Stomach (tissue), 9 donors: ENCODE measurements around the gene CIC. TPM values are rescaled to one million over a fixed set of nuclear protein-coding genes. Genes with fewer than 3 reads are reported as not detected.

Experiments
- DNase-seq, 2 donors: peaks; one replicate each; pipeline versions ENCODE4 v3.0.0 to v3.0.0-alpha.2; 2013 to 2019
- H3K27ac ChIP-seq, 5 donors: fragments of 200-600 bp in 4 of 5; sonication (generic) in 4 of 5; one replicate each; pipeline ENCODE4 v1.5.1; 2013 to 2019; ENCODE audit warnings: mild to moderate bottlenecking in 1 of 5, moderate library complexity in 1 of 5
- H3K27me3 ChIP-seq, 3 donors: fragments of 200-600 bp; sonication (generic); one replicate each; pipeline ENCODE4 v1.5.1; 2017 to 2019; ENCODE audit warnings: mixed run types in 1 of 3
- H3K36me3 ChIP-seq, 4 donors: fragments of 200-600 bp; sonication (generic); 1 replicate in 3 of 4; 2 replicates in 1 of 4; pipeline ENCODE4 v1.5.1; 2016 to 2019
- H3K4me1 ChIP-seq, 4 donors: fragments of 200-600 bp; sonication (generic); one replicate each; pipeline ENCODE4 v1.5.1; 2016 to 2019
- H3K4me3 ChIP-seq, 4 donors: fragments of 200-600 bp; sonication (generic) in 3 of 4; one replicate each; pipeline ENCODE4 v1.5.1; 2016 to 2019; ENCODE audit warnings: mild to moderate bottlenecking in 1 of 4
- H3K9me3 ChIP-seq, 4 donors: fragments of 200-600 bp; sonication (generic); one replicate each; pipeline ENCODE4 v1.5.1; 2016 to 2019
- CTCF ChIP-seq, 7 experiments: fragments of 450-650 bp in 4 of 7; fragments of 200-600 bp in 3 of 7; sonication (generic) in 3 of 7; IDR thresholded peaks; one replicate each; pipeline ENCODE4 v1.5.1; 2016 to 2019; ENCODE audit warnings: antibody characterized with exemption in 7 of 7, control low read depth in 2 of 7, mild to moderate bottlenecking in 1 of 7
- EP300 ChIP-seq: sonication (generic); formaldehyde crosslinking; IDR thresholded peaks from one replicate; pipeline ENCODE4 v1.6.1; 2017; ENCODE audit warnings: antibody characterized with exemption
- POLR2A ChIP-seq, 4 donors: fragments of 450-650 bp; IDR thresholded peaks; one replicate each; pipeline ENCODE4 v1.6.1; 2016; ENCODE audit warnings: antibody characterized with exemption in 4 of 4, control low read depth in 2 of 4, mild to moderate bottlenecking in 1 of 4, moderate library complexity in 1 of 4
- POLR2AphosphoS5 ChIP-seq, 3 donors: sonication (generic); formaldehyde crosslinking; IDR thresholded peaks; one replicate each; pipeline ENCODE4 v1.6.1; 2016; ENCODE audit warnings: antibody characterized with exemption in 3 of 3
- WGBS, 5 donors: extraction: QIAGEN DNeasy Blood & Tissue Kit in 3 of 5; methylation state at CpG; one replicate each; pipeline versions ENCODE4 v1.1.5 to v1.1.7; 2013 to 2018; 5-methylcytosine and 5-hydroxymethylcytosine counted together
- intact Hi-C: fragments of 100-400 bp; cut with DNase I; formaldehyde crosslinking; loops from one replicate; pipeline ENCODE4 v1.15.1; 2023; ENCODE audit warnings: low total_unique reads
- polyA plus RNA-seq, 3 donors: library from polyadenylated mRNA; stranded (reverse); fragments of 200-250 nt; gene quantifications; one replicate each; pipeline ENCODE4 v1.2.3, GENCODE V29; 2013
- total RNA-seq, 5 donors: library from RNA; depleted of rRNA; stranded (reverse); fragments of >200 nt; gene quantifications; one replicate each; pipeline versions ENCODE4 v1.1.0 to v1.2.3, GENCODE V29; 2014 to 2016
- donor health status: healthy with polysubstance abuse.
- donor health status: Bipolar disorder and iron deficiency.
- donor health status: healthy.

The CIC gene
- total and polyA plus RNA-seq, 8 donors, result 15.4 to 60.3 (median 26.6) TPM

GRCh38 chr19:42229301-42229854 is 39.7 kb upstream of the CIC start:
- H3K4me3 ChIP-seq, result no peak overlapping the region
- peaks cover 71 to 100% (median 100%) of the 10 kb centered on the region in 4 donors for H3K36me3 ChIP-seq
- WGBS, 5 donors, result 60 to 76% (median 72%) methylated on average over 4 of the region's 4 CpGs
- H3K27ac ChIP-seq, result peak overlapping the region in 1 of 5 donors; percentile 21
- no peaks in the 10 kb centered on the region for H3K27me3 ChIP-seq
- intact Hi-C loops, result no loop called here
- no peaks in the 10 kb centered on the region for H3K9me3 ChIP-seq
- DNase-seq, result no peak
- TF ChIP-seq CTCF (IDR thresholded peaks at IDR 0.05) (no peak), POLR2A (IDR thresholded peaks at IDR 0.05) (no peak), POLR2AphosphoS5 (IDR thresholded peaks at IDR 0.05) (no peak), EP300 (no peak)
- peaks cover 0 to 16% (median 9%) of the 10 kb centered on the region in 4 donors for H3K4me1 ChIP-seq

- Histone ChIP-seq H3K9me3 (no peaks in the 10 kb centered on the region), H3K36me3 (peaks cover 72 to 100% (median 100%) of the 10 kb centered on the region in 4 donors), H3K27me3 (no peaks in the 10 kb centered on the region), H3K27ac (peak overlapping the region in 1 of 5 donors; percentile 21), H3K4me1 (peaks cover 0 to 16% (median 9%) of the 10 kb centered on the region in 4 donors), H3K4me3 (no peak overlapping the region)
- DNase-seq, result no peak
- 54 to 68% (median 57%) methylated on average over 8 of the region's 8 CpGs for WGBS, 5 donors
- TF ChIP-seq POLR2AphosphoS5 (IDR thresholded peaks at IDR 0.05), result no peak
- no peak for TF ChIP-seq EP300
- TF ChIP-seq CTCF (IDR thresholded peaks at IDR 0.05), result no peak
- TF ChIP-seq POLR2A (IDR thresholded peaks at IDR 0.05), result no peak
- intact Hi-C loops, result no loop called here
These were observed 39.1 kb upstream of the CIC start for GRCh38 chr19:42229855-42230351.

GRCh38 chr19:42230571-42230970 is 38.5 kb upstream of the CIC start:
- Histone ChIP-seq H3K27ac (peak overlapping the region in 1 of 5 donors; percentile 21), H3K9me3 (no peaks in the 10 kb centered on the region), H3K36me3 (peaks cover 72 to 100% (median 100%) of the 10 kb centered on the region in 4 donors), H3K4me3 (no peak overlapping the region), H3K27me3 (no peaks in the 10 kb centered on the region), H3K4me1 (peaks cover 0 to 16% (median 10%) of the 10 kb centered on the region in 4 donors)
- DNase-seq, result no peak
- TF ChIP-seq POLR2A (IDR thresholded peaks at IDR 0.05) (no peak), POLR2AphosphoS5 (IDR thresholded peaks at IDR 0.05) (no peak), EP300 (no peak), CTCF (IDR thresholded peaks at IDR 0.05) (no peak)
- 73 to 83% (median 80%) methylated on average over 4 of the region's 4 CpGs for WGBS, 5 donors
- intact Hi-C loops, result no loop called here

GRCh38 chr19:42232435-42232834 is 36.6 kb upstream of the CIC start:
- peaks cover 70 to 100% (median 100%) of the 10 kb centered on the region in 4 donors for H3K36me3 ChIP-seq
- H3K27me3 ChIP-seq, result no peaks in the 10 kb centered on the region
- no peak overlapping the region for H3K4me3 ChIP-seq
- 90 to 97% (median 94%) methylated on average over 10 of the region's 10 CpGs for WGBS, 5 donors
- no peak for DNase-seq
- H3K27ac ChIP-seq, result no peak overlapping the region
- H3K9me3 ChIP-seq, result no peaks in the 10 kb centered on the region
- TF ChIP-seq POLR2AphosphoS5 (IDR thresholded peaks at IDR 0.05) (no peak), POLR2A (IDR thresholded peaks at IDR 0.05) (no peak), CTCF (IDR thresholded peaks at IDR 0.05) (no peak), EP300 (no peak)
- H3K4me1 ChIP-seq, result peaks cover 0 to 19% (median 11%) of the 10 kb centered on the region in 4 donors
- intact Hi-C loops, result no loop called here
